ENCODE results near the gene TALDO1. TPM values are rescaled to one million over a fixed set of nuclear protein-coding genes. Genes with fewer than 3 reads are reported as not detected.
A peak's percentile ranks its signal among the peaks of the same experiment; 100 is the strongest.

Gene TALDO1
- total and polyA plus RNA-seq, 10 of the 15 experiments (the other 5 are each of a cell fraction or from before 2014, with no cell fraction given) = 121 to 302 (median 182) TPM

GRCh38 chr11:802693-803466 is 55.6 kb downstream of the TALDO1 start (continued):
- TF ChIP-seq MLLT1 (IDR thresholded peaks at IDR 0.05) (no peak), MTA3 (IDR thresholded peaks at IDR 0.05; ENCODE audit: borderline replicate concordance, low read length) (no peak), SREBF2 (IDR thresholded peaks at IDR 0.05; ENCODE audit: low read length) (no peak), LARP7 (IDR thresholded peaks at IDR 0.05) (no peak), NR2F1 (conservative IDR thresholded peaks at IDR 0.05) (no peak), ATF7 (IDR thresholded peaks at IDR 0.05; ENCODE audit: low read depth) (no peak), POU2F2 (IDR thresholded peaks at IDR 0.05; ENCODE audit: borderline replicate concordance, low read depth, low read length) (no peak)

GRCh38 chr11:803467-803742 is 56.1 kb downstream of the TALDO1 start:
- ATAC-seq (no peak), DNase-seq (ENCODE audit: low read depth, low spot score) (no peak), FAIRE-seq (no peak)
- intact Hi-C loops (cut with micrococcal nuclease; ENCODE audit: unreplicated experiment) (no loop called here), in situ Hi-C loops (cut with MboI) (loop anchor here (25.0 kb wide), 1 partner anchor 1584 kb away; the partner anchor contains the start of gene CD81)
- SMC1A ChIA-PET (ENCODE audit: uncharacterized antibody, unreplicated experiment) = no interaction called here
- Histone ChIP-seq H3K9ac (ENCODE audit: control insufficient read depth, insufficient read depth, low read length) (peak overlapping the region; percentile 90; the same call in 1 of the 2 replicates), H2AFZ (ENCODE audit: control insufficient read depth, low read depth, low read length) (no peak overlapping the region), H3K9me3 (replicated peaks; ENCODE audit: control insufficient read depth, insufficient read depth, low read length) (no peaks in the 10 kb centered on the region), H3K4me3 (no peak overlapping the region; the same call in 1 of the 2 replicates), H3K4me2 (ENCODE audit: control insufficient read depth, insufficient read depth) (peak overlapping the region; percentile 95), H3K4me1 (ENCODE audit: control insufficient read depth, insufficient read depth, low read length) (peaks cover 12% of the 10 kb centered on the region), H3K27me3 (replicated peaks in 1 of 2; ENCODE audit: control insufficient read depth in 2 of 2, insufficient read depth in 2 of 2, low read length in 1 of 2) (no peaks in the 10 kb centered on the region), H3K27ac (ENCODE audit: control insufficient read depth, insufficient read depth) (no peak overlapping the region), H3K79me2 (ENCODE audit: control insufficient read depth, insufficient read depth, low read length) (peaks cover 13% of the 10 kb centered on the region), H3K36me3 (ENCODE audit: control insufficient read depth in 2 of 2, insufficient read depth in 2 of 2, low read length in 1 of 2) (peaks cover 0 to 10% of the 10 kb centered on the region in 2 experiments; a peak in 2 of 4 replicates), H4K20me1 (ENCODE audit: control insufficient read depth, insufficient read depth) (no peaks in the 10 kb centered on the region)
- TF ChIP-seq GABPA (IDR thresholded peaks at IDR 0.05; ENCODE audit: low read depth) (no peak), MXI1 (IDR thresholded peaks at IDR 0.05; ENCODE audit: low read depth, low read length) (no peak), KDM1A (IDR thresholded peaks at IDR 0.05; ENCODE audit: borderline replicate concordance) (no peak), USF2 (IDR thresholded peaks at IDR 0.05; ENCODE audit: borderline replicate concordance, low read depth, low read length) (no peak), GATAD2B (conservative IDR thresholded peaks at IDR 0.05; ENCODE audit: low read depth) (no peak), POLR2AphosphoS2 (IDR thresholded peaks at IDR 0.05; ENCODE audit: low read depth, low read length) (no peak), ZNF592 (IDR thresholded peaks at IDR 0.05) (no peak), JUND (IDR thresholded peaks at IDR 0.05; ENCODE audit: low read depth, low read length) (no peak), ATF7 (IDR thresholded peaks at IDR 0.05; ENCODE audit: low read depth) (no peak), EP300 (IDR thresholded peaks at IDR 0.05; ENCODE audit: borderline replicate concordance in 1 of 2, control insufficient read depth in 1 of 2, low read depth in 2 of 2, low read length in 2 of 2) (no peak)
- RAD21 ChIA-PET (ENCODE audit: unreplicated experiment) = no interaction called here
- no TSS peak for BruUV-seq (replicated peaks)
- CTCF ChIA-PET = no interaction called here
- 92% methylated on average over 8 of the region's 8 CpGs for WGBS (ENCODE audit: insufficient coverage, insufficient replicate concordance, low lambda C conversion rate, missing lambda C conversion rate)
- POLR2A ChIA-PET = interaction anchor here (2.7 kb wide), 1 partner anchor 16 kb away, joined by 9 read pairs; the partner anchor contains the start of gene PNPLA2

Measured in GM12878 (cell line).